Raji (cell line): ENCODE measurements around the gene KRTAP10-3.

Experiments
- POLR2A ChIP-seq: IDR thresholded peaks from 2 replicates; pipeline ENCODE4 v1.6.1; 2011; ENCODE audit warnings: low read depth, low read length, control low read depth; ENCODE audit not compliant: insufficient read depth

Gene KRTAP10-3

GRCh38 chr21:44521301-44521927 lies 37.2 kb downstream of the KRTAP10-3 start:
- no peak for TF ChIP-seq POLR2A

DNA sequence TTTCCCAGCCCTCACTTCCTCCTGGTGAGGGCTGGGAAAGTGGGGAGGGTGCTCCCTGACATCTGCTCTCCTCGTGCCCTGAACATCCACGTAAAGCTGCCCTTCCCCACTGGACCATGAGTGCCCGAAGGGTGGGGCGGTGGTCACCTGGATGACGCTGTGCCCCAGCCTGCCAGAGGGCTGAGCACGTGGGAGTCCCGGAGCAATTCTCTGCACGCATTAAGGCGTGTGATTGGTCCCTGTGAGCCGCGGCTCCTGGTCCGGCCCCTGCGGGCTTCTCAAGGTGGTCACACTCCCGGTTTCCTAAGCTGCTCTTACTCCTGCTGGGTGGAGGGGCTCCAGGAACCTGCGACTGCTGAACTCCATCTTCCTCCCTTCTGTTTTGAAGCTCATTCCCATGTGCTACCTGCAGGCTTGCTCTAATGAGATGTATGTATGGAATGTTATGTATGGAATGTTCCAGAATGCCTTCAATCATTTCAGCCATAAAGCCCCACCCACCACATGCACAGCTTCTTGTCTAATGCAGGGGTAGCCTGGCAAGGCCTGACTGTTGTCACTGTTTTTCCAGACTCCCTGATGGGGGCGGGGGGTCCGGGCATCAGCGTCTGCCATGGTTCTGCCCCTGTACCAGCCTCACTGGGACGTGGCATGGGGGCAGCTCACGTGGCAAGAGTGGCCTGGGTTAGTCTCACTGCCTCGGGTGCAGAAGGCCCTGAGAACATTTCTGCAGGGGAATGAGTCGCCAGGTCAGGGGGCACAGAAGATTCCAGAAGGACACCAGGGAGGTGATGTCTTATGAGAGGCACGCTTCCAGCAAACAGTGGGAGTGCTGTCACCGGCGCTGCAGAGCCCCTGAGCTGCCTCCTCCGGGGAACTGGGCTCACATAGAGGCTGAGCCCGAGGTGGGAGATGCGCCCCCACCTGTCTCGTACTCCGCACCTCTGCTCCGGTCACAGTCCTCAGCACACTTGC lies 38.0 kb downstream of the KRTAP10-3 start:
- TF ChIP-seq POLR2A, result no peak

DNA sequence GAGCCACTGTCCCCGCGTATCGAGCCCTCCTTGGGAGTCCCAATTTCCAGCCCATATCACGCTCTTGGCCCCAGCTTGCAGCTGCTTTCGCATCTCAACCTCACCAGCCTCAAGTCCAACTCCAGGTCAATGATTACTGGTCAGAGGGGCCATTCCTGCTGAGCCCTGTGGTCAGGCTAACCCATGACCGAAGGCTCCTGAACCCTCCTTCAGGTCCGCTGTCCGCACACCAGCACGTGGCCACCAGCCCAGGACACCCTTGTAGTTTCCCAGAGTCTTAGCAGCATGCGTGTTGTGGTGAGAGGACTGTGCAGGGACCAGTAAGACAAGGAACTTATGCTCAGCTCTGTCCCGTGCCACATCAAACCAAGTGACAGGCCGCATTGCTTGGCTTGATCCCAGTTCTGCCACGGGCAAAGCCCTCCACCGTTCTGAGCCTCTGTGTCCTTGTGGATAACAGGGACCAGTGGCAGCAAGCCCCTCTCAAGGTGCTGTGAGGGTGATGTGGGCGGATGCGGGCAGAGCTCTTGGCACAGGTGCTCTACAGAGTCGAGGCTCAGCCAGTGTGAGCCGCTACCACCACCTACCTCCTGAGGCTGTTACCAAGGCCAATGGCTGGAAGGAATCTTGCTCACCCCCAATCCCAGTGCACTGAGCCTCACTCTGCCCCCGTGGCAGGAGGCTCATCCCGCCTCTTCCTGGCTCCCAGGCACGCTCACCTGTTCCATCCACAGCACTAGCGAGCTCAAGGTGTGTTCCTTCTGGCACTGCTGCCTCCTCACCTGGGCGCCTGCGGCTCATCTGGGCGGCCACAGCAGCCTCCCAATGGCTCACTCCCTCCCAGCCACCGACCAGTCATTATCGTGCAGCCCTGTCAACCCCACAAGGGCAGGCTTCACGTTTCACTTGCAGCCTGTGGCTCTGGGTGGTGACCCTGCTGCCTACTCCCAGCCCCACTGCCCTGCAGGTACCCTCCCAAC lies 39.0 kb downstream of the KRTAP10-3 start:
- no peak for TF ChIP-seq POLR2A

GRCh38 chr21:44518686-44519085 lies 39.9 kb downstream of the KRTAP10-3 start:
- TF ChIP-seq POLR2A, result no peak

DNA sequence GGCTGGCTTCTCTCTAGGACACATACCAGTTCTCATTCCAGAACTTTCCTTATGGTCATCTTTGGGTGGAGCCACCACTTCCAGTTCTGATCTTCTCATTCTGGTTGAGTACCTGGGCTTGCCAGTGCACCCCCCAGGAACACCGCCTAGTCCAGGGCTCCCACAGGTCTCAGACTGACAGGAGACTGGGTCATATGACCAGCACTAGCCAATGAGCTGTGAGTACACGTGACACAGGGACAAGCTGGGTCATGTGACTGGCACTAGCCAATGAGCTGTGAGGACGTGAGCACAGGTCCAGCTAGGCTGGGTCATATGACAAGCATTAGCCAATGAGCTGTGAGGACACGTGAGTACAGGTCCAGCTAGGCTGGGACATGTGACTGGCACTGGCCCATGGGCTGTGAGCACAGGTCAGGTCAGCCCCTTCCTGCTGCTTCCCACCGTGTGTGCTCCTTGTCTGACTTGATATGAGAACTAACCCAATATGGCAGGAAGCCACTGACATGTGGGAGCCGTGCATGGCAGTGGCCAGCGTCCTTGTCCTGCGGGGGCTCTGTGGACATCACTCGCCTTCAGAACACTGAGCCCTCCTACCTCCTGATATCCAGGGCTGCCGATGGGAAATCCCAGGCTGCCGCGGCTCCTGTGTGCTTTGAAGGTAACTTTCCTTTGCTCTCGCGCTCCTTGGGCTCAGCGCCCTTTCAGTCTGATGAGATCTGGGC lies 41.3 kb downstream of the KRTAP10-3 start:
- no peak for TF ChIP-seq POLR2A

- TF ChIP-seq POLR2A, result no peak
These were observed 41.8 kb downstream of the KRTAP10-3 start for GRCh38 chr21:44516828-44517174.

GRCh38 chr21:44516342-44516741 lies 42.3 kb downstream of the KRTAP10-3 start:
- no peak for TF ChIP-seq POLR2A

GRCh38 chr21:44515359-44516165 lies 43.0 kb downstream of the KRTAP10-3 start:
- no peak for TF ChIP-seq POLR2A

DNA sequence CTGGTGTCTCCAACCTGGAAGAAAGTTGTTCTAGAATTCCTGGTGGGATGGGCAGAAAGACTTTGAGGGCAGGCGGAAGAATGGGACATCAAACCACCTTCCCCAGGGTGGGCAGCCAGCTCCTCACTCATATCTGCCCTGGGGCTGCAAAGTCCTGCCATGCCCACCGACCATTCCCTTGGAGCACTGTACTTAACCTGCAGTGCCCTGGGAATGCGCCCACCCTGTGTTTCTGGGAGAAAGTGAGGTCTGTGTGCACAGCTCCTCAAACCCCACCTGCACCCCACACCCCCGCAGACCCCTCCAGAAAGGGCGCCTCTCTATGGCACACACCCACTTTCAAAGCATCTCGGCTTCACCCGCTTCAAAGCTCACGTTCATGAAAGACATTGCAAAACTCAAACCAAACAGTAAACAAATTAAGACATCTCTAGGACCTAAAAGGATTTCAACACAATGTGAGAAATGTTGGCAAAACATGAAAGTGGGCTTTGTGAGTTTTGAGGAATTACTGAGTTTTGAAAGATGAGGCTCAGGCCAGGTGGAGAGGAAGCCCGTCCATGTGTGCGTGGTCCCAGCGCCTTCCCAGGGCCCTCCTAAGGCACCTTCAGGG lies 43.7 kb downstream of the KRTAP10-3 start:
- no peak for TF ChIP-seq POLR2A

GRCh38 chr21:44514218-44514520 lies 44.4 kb downstream of the KRTAP10-3 start:
- no peak for TF ChIP-seq POLR2A

DNA sequence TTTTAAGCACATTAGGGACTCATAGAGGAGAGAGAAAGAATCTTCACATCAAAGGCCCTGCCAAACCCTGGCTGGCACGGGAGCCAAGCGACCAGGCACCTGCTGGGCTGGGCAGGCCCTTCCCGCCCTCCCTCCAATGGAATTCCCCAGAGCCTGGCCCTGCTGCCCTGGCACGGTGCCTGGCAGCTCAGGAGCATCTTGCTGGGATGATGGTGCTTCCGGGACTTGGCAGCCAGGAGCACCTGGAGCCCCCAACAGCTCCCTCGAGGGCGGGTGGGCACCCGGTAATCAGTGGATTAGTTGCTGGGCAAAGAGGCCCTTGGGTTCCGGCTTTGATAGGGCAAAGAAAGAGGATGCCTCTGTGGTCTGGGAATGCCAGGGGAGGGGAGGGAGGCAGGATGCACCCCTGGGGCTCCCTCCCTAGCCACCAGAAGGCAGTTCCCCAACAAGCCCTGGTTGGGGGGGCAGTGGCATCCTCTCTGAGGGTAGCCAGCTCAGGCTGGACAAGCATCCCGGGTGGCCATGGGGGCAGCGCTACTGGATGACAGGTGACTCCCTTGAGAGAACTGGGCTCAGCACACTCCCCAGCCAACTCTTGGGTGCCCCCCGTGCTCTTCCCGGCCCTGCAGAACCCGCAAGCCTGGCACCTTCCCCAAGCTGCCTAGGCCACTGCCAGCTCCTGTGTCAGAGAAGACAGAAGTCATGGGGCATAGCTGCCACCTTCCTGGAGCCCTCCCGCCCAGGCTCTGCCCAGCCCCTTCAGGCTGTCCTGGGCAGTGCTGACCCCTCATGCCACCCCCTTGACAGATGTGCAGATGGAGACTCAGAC lies 45.0 kb downstream of the KRTAP10-3 start:
- no peak for TF ChIP-seq POLR2A

DNA sequence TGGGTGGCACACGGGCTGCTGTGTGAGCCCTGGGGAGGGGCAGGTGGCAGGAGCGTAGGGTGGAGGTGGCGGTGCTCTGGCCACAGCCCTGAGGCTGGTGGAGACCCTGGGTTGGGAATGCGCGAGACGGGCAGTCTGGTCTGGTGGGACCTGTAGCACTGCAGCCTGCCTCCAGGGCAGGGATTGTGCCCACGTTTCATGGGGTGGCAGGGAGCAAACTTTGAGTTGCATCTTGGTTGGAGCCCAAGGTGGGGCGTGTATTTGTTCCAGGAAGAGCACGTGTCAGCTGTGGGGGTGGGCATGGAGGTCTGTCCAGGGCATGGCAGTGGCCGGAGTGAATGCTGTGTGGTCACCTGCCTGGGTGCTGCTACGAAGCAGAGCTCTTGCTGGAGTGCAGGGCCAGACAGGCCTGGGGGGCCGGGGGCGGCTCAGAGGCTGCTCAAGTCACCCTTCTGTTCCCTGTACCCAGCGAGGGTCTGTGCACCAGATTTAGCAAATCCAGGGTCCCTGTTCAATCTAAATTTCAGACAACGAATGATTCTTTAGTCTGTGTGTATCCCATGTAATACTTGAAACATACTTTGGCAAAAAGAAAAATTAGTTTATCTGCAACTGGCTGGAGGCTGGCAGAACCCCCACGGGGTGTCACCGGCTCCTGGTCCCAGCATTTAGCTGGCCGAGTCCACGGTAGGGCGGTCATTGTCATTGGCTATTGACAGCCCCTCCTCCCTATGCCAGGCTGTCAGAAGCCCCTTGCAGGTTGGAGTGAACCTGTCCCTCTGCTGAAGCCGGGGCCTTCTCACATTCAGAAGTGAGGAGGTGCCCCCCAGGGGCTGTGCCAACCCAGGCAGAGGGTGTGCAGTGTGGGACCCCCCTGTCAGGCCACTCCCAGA lies 45.9 kb downstream of the KRTAP10-3 start:
- TF ChIP-seq POLR2A, result no peak
